HG03558 (cell line): Measurements from ENCODE around the gene GAGE12H.
"Not testable (repeated sequence)": the region's sequence is repeated elsewhere in the genome, so short reads cannot be mapped to it uniquely, and the experiment has no call there.

Source experiments
- ATAC-seq: cut with Tn5 transposase; IDR thresholded peaks from one replicate; pipeline ENCODE4 v1.9.1; 2021; ENCODE audit warnings: moderate number of reproducible peaks; ENCODE audit not compliant: unreplicated experiment; ENCODE audit errors: extremely low read depth

GAGE12H gene

DNA sequence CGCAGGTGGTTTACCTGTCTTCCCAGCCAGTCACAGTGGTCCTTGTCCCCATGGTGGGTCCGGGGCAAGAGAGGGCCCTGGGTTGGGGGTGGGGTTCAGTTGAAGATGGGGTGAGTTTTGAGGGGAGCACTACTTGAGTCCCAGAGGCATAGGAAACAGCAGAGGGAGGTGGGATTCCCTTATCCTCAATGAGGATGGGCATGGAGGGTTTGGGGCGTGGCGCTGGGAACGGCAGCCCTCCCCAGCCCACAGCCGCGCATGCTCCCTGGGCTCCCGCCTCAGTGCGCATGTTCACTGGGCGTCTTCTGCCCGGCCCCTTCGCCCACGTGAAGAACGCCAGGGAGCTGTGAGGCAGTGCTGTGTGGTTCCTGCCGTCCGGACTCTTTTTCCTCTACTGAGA is at the start of gene GAGE12H:
TSS of gene GAGE12H (plus strand) at position 301 of the 400 bp plus-strand sequence. CDS start 1,155 bp downstream, outside the sequence.
- ATAC-seq, result not testable (repeated sequence)

DNA sequence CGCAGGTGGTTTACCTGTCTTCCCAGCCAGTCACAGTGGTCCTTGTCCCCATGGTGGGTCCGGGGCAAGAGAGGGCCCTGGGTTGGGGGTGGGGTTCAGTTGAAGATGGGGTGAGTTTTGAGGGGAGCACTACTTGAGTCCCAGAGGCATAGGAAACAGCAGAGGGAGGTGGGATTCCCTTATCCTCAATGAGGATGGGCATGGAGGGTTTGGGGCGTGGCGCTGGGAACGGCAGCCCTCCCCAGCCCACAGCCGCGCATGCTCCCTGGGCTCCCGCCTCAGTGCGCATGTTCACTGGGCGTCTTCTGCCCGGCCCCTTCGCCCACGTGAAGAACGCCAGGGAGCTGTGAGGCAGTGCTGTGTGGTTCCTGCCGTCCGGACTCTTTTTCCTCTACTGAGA is 47.9 kb upstream of the GAGE12H start, which contains the start of gene GAGE12C:
TSS of gene GAGE12C (plus strand) at position 301 of the 400 bp plus-strand sequence. CDS start 1,155 bp downstream, outside the sequence.
- ATAC-seq, result not testable (repeated sequence)

GRCh38 chrX:49541433-49541832 is 38.3 kb upstream of the GAGE12H start, which contains the start of gene GAGE12D:
Gene GAGE12D (plus strand): TSS chrX:49541733. CDS start chrX:49542888, 1,155 bp downstream.
- not testable (repeated sequence) for ATAC-seq

GRCh38 chrX:49550989-49551388 is 28.8 kb upstream of the GAGE12H start, which contains the start of gene GAGE12E:
Gene GAGE12E (plus strand): TSS chrX:49551289. CDS start chrX:49552444, 1,155 bp downstream.
- not testable (repeated sequence) for ATAC-seq

DNA sequence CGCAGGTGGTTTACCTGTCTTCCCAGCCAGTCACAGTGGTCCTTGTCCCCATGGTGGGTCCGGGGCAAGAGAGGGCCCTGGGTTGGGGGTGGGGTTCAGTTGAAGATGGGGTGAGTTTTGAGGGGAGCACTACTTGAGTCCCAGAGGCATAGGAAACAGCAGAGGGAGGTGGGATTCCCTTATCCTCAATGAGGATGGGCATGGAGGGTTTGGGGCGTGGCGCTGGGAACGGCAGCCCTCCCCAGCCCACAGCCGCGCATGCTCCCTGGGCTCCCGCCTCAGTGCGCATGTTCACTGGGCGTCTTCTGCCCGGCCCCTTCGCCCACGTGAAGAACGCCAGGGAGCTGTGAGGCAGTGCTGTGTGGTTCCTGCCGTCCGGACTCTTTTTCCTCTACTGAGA is 19.2 kb upstream of the GAGE12H start, which contains the start of gene GAGE12F:
TSS of gene GAGE12F (plus strand) at position 301 of the 400 bp plus-strand sequence. CDS start 1,155 bp downstream, outside the sequence.
- ATAC-seq, result not testable (repeated sequence)

DNA sequence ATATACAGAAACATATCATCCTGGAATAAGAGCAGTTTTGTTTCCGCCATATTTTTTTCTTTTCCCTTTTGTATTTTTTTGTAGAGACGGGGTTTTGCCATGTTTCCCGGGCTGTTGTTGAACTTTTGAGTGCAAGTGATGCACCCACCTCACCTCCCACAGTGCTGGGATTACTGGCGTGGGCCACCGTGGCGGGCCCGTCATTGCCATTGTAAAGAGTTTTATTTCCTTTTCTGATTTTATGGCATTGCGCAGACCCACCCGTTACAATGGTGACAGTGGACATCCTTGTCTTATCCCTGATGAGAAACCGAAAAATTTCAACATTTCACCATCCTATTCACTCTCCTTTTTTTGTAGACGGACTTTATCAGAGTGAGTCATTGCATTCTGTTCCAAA is 11.0 kb upstream of the GAGE12H start:
- ATAC-seq, result not testable (repeated sequence)

- ATAC-seq, result not testable (repeated sequence)
Observed at GRCh38 chrX:49569152-49569551, 10.6 kb upstream of the GAGE12H start.

- ATAC-seq, result not testable (repeated sequence)
Observed at GRCh38 chrX:49570100-49570499, 9.6 kb upstream of the GAGE12H start, which contains the start of gene GAGE12G. Gene GAGE12G (plus strand): TSS chrX:49570400. CDS start chrX:49571555, 1,155 bp downstream.

DNA sequence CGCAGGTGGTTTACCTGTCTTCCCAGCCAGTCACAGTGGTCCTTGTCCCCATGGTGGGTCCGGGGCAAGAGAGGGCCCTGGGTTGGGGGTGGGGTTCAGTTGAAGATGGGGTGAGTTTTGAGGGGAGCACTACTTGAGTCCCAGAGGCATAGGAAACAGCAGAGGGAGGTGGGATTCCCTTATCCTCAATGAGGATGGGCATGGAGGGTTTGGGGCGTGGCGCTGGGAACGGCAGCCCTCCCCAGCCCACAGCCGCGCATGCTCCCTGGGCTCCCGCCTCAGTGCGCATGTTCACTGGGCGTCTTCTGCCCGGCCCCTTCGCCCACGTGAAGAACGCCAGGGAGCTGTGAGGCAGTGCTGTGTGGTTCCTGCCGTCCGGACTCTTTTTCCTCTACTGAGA is 9.4 kb downstream of the GAGE12H start, which contains the start of gene GAGE2A:
TSS of gene GAGE2A (plus strand) at position 301 of the 400 bp plus-strand sequence. CDS start 1,155 bp downstream, outside the sequence.
- not testable (repeated sequence) for ATAC-seq

GRCh38 chrX:49589769-49590478 is 10.2 kb downstream of the GAGE12H start:
- ATAC-seq, result not testable (repeated sequence)

DNA sequence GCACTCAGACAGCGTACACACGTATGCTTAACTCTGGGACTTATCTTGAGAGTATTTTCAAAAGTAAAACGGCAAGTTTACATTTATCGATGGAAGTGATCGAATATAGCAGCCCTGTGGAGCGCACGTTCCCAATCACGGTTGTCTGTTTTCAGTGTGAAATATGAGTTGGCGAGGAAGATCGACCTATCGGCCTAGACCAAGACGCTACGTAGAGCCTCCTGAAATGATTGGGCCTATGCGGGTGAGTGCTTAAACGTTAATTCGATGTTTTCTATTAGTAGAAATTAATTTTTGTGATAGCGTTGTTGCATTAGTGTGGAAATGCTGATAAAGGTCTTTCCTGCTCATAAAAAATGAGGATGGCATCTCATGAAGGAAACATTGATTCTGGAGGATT is 10.7 kb downstream of the GAGE12H start:
- not testable (repeated sequence) for ATAC-seq

GRCh38 chrX:49598720-49599119 is 19.0 kb downstream of the GAGE12H start, which contains the start of gene GAGE1:
Gene GAGE1 (plus strand): TSS chrX:49599020. CDS start chrX:49600175, 1,155 bp downstream.
- ATAC-seq, result not testable (repeated sequence)

GRCh38 chrX:49610718-49611310 is 31.1 kb downstream of the GAGE12H start:
- no peak for ATAC-seq

DNA sequence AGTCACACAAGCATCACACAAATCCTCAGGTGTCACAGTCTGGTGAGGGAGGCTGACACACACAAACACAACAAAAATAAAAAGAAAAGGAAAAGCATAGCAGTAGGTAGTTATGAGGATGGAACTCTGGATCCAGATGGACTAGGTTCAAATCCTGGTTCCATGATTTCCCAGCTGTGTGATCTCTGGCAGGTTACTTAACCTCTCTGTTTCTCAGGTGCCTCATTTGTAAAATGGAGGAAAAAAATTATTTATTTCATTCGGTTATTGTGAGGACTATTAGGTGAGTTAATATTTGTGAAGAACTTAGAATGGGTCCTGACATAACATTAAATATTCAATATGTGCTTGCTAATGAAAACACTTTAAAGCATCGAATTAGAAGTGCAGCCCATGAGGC is 38.8 kb downstream of the GAGE12H start:
- ATAC-seq, result no peak

GRCh38 chrX:49627086-49627777 is 47.5 kb downstream of the GAGE12H start:
- ATAC-seq, result no peak
